Activated CD4-positive, alpha-beta T cell treated with anti-CD3 and anti-CD28 coated beads, Interleukin-2, amount 50 U/mL, for 4 hours (primary cell): ENCODE data around the gene PAK2.
"Not testable (repeated sequence)": the region's sequence is repeated elsewhere in the genome, so short reads cannot be mapped to it uniquely, and the experiment has no call there.

Experiments used
- DNase-seq, 2 experiments: peaks; one replicate each; pipeline ENCODE4 v3.0.0-alpha.2; 2020

Gene PAK2

DNA sequence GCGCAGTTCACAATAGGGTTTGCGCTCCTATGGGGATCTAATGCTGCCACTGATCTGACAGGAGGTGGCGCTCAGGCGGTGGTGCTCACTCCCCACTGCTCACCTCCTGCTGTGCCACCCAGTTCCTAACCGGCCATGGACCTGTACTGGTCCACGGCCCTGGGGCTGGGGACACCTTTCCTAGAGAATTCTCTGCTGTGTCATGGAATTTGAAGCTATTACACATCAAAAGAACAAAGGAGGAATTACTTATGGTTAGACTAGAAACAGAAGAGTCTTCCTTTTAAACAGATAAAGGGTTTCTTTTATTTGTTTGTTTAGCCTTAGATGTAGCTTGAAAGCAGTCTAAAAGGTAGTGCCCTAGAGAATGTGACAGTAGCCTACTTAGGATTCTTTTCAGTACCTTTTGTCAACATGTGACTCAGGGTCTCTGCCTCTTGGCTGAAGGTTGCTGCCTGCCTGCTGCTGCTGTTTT is 50.3 kb downstream of the PAK2 start:
- no peak for DNase-seq

DNA sequence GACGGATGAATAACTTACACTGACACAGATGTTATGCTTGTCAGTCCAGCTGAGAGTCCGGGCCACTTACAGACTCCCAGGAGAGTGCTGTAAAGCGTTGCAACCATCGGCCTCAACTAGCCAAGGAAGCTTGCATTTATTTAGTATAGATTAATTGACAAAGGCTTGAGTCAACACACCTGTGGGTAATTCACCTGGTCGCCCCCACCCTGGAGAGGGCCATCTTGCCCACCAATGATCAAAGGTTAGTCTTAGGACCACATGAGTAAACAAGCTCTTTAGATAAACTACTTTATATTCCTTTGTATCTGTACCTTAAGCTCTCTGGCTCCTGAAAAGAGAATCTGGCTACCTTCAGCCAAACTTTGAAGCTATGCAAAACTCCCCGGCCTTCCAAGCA is 51.0 kb downstream of the PAK2 start:
- DNase-seq, result no peak

DNA sequence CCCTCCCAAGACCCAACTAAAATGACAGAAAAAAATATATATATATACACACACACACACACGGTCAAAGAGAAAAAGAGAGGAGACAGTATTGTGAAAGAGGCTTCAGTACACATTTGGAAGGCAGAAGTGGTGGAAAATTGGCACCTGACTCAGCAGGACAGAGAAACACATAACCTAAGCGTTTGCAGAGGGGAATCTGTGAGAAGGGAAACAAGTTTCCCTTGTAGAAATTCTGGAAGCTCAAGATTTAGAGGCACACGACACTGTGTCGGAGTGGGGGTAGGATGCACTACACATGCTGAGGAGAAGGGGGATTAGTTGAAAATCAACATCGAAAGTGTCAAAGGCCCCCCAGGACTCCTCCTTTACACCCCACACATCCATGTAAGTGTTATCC is 53.1 kb downstream of the PAK2 start:
- DNase-seq, result no peak

DNA sequence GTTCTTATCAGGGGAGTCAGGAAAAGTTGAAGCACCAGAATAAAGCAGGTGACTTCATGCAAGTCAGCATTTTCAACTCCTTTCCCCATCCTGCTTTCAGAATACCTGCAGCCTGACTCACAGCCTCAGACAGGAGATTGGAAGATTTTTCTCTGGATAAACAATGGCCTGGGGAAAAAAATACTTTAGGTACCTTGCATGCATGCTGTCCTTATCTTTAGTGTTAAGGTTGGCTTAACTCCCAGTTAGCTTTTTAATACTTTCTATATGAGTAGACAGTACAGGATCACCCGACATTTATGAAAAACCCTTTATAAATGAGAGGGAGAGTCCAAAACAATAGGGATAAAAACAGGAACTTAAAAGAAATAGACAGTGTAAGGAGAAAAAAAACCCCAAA is 53.6 kb downstream of the PAK2 start:
- DNase-seq, result no peak

DNA sequence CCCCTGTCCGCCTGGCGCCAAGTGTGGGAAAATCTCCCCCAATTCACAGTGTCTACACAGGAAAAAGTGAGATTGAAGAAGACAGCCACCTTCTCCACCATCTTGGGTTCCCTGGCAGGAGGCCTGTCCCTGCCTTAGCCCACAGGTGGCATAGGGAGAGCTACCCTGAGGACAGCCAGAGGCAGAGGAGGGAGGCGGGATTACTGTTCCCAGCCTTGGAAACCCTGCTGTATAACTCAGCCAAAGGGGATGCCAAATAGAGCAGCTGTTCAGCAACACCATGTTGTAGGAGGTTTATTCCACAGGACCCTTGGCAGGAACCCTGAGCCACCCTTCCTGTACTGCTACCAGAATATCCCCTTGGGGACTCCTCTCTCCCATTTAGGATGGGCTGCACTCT is 54.8 kb downstream of the PAK2 start:
- no peak for DNase-seq

DNA sequence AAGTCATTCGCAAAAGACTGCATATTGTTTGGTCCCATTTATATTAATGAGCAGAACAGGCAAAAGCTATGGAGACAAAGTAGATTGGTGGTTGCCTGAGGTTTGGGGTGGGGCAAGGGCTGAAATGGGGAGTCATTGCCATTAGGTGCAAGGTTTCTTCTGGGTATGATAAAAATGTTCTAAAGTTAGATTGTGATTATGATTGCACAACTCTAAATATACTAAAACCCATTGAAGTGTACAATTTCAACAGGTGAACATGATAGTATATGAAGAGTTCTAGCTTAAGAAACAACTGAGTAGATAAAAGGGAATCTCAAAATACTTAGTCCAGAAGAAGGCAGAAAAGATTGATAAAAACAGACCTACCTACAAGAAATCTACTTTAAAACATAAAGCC is 56.7 kb downstream of the PAK2 start:
- DNase-seq, result no peak

DNA sequence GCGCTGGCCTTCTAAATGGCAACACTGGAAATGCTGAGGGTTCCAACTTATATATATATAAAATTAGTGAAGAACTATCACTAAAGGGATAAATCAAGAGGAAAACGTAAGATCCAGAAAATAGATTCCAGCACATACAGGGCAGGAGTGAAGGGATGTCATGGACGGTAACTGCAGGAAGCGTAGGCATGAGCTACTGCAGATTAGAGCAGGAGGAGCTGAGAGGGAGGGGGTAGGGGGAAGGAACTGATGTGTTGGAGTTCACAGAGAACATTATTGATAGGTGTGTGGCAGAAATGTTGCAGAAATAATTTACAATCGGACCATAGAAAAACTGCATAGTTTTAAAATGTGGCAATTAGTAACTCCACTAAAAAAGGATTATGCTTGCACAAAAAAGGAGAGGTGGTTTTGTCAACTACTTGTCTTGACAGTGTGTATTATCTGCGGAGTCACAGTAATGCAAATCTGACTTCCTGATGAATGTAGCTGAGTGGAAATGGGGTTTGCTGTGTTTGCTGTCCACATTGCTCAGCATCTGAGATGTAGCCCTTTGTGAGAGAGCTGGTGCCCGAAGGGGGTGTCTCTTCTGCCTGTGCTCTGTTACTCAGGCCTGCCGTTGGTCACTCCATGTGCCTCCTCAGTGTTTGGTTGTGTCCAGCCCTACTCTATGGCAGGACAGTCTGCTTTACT is 61.2 kb downstream of the PAK2 start:
- no peak for DNase-seq

DNA sequence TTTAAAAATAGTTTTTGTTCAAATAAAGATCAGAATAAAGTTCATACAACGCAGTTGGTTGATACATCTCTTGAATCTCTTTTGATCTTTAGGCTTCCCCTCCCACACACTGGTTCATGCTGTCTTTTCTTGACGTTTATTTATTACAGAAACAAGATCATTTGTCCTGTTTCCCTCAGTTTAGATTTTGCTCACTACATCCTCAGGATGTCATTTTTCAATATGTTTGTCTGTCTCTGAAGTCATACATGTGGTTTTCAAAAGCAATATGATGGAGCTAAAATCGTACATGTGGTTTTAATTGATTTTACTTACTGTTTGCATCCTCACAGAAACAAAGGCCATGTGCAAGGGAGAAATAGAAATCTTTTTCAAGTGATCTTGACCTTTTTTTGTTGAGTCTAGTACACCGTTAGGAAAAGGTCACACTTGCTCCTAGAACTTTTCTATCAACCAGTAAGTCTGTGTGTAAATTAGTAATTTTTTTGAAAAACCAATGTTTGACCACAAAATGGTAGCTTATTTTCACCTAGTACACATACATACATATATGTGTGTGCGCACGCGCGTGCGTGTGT is 64.3 kb downstream of the PAK2 start:
- no peak for DNase-seq

DNA sequence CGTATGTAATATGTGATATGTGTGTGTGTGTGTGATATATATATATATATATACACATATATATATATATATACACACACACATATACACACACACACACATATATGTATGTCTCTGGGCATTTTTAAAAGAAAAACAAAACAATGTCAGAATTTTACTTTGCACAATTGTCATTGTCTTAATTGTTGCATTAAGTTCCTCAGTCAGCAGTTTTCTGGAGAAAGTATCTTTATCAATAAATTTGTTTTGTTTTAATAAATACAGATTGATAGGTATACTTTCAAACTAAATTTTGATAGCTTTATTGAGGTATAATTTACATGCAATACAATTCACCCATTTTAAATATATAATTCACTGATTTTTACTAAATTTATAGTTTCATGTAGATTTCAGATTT is 65.1 kb downstream of the PAK2 start:
- no peak for DNase-seq

DNA sequence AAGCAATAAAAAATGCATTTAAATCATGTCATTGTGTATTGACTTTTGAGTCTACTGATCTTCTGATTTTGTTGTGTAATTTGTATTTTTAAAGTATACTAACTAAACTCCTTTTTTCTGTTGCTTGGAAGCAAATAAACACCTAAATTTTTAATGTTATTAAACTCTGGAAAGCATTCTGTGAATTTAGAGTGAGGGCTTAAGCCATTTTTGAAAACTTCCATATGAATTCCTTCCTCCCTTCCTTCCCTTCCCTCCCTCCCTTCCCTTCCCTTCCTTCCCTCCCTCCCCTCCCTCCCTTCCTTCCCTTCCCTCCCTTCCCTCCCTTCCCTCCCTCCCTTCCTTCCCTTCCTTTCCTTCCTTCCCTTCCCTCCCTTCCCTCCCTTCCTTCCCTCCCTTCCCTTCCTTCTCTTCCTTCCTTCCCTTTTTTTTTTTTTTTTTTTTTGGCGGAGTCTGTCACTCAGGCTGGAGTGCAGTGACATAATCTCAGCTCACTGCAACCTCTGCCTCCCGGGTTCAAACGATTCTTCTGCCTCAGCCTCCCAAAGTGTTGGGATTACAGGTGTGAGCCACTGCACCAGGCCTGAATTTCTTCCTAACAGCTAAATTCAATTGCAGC is 71.4 kb downstream of the PAK2 start:
- no peak for DNase-seq

DNA sequence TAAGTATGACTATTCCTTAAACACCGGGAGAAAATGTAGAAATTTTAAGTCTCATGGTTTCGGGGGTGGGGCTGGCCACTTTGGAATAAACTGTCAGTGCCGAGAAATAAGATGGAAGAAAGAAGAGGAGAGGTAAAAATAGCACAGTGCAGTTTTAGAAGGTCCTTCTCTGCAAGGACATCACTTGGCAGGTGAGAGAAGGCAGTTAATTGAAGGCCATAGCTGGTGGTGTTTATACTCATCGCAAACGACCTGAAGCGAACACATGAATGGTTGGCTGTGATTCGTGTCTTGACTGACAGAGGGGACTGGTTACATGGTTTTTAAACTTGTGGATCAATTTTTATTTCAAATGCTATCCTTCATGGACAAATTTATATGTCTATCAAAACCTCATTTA is 73.2 kb downstream of the PAK2 start:
- DNase-seq, result no peak

DNA sequence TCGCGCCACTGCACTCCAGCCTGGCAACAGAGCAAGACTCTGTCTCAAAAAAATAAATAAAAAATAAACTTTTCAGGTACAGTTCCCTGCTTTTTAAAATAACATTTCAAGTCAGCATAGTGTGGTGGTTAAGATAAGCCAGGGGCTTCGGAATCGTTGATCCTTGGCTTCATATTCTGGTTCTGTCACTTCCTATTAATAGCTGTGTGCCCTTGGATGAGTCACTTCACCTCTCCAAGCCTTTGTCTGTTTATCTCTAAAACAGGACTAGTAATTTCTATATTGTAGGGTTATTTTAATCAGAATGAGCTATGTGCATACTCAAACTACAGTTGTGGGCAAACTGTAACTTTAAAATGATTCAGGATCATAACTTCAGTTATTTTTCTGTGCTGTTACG is 74.2 kb downstream of the PAK2 start:
- no peak for DNase-seq

DNA sequence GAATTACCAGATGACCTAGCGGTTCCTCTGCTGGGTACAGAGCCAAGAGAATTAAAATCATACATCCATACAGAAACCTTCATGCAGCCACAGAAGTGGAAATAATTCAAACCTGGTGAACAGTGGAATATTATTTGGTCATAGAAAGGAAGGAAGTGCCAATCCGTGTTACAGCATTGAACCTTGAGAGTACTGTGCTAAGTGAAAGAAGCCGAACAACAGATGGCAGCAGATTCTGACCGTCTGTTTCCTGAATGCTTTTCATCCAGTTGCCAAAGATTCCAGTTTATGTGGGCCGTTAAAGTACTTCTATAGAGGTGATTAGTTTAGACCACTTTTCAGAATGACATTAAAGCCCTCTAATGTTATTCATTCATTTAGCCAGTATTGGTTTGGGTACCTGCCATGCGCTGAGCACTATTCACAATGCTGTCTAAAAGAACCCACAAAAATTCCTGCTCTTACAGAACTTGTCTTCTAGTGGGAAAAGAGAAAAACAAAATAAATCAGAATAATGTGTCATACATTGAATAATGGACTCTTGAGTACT is 82.2 kb downstream of the PAK2 start:
- no peak for DNase-seq

DNA sequence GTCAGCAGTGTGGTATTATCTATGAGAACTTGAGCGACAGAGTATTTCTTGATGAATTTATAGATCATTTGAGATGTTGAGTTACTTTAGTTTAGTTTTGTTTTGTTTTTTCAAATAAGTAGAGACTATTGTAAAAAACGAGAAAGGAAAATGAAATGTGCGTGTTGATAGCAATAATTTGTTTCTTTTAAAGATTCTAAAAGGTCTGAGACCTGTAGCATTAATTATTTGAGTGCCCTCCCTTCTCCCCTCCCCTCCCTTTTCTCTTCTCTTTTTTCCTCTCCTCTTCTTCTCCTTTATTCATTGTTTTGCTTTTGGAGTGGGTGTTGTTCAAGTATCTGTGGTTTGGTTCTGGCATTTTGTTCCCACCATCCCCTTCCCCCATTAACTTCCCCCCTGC is 90.0 kb downstream of the PAK2 start:
- DNase-seq, result not testable (repeated sequence)

DNA sequence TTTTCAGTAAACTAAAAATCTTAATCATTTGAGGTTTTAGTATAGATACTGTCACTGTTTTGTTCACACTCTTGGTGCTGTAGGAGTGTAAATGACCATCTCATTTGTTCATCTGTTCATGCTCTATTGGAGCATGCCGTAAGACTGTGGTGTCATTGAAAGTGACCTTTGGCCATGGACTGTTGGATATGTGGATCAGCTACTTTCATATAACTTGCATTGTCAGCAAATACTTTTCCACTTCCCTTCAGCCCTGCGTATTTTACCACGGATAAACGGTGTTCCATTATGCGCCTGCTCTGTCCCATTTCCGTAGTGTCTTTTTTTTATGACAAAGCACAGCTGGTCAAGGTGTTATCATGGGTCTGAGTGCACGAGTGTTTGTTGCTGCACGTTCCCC is 95.4 kb downstream of the PAK2 start:
- no peak for DNase-seq

DNA sequence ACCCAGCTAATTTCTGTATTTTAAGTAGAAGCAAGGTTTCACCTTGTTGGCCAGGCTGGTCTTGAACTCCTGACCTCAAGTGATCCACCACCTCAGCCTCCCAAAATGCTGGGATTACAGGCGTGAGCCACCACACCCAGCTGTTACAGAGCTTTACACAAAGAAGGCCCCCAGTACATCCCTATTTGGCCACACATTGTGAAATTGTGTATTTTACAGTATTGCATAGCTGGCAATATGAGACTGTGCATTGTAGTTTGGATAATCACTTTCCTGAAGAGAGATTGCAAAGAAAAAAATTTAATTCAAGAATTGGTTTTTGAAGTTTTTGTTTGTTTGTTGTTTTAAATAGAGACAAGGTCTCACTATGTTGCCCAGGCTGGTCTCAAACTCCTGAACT is 97.0 kb downstream of the PAK2 start:
- DNase-seq, result not testable (repeated sequence)

DNA sequence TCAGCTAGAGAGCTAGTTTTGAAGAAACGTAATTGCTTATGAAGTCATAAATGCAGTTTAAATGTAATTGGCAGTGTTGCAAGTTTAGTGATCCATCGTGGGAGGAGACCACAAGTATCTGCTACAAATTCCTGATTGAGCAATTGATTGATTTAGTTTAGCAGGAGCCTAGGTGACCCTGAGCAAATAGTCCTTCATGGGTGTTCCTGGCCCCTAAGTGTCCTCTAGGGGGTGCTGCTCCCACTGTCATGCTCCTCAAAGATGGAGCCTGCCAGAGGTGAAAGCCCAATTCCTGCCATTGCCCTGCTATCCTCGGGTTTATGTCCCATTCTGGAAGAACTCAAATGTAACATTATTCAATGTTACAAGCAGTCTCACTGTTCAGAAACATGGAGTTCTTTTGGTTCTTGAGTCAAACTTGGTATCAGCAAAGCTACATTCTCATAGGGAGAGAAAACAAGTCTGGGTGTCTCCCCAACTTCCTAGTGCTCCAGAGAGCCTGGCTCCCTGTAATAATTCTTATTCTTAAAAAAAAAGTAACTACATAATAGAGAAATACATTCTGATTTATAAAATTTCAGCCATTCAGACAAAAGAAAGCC is 98.3 kb downstream of the PAK2 start:
- DNase-seq, result peak; percentile 70 to 72

DNA sequence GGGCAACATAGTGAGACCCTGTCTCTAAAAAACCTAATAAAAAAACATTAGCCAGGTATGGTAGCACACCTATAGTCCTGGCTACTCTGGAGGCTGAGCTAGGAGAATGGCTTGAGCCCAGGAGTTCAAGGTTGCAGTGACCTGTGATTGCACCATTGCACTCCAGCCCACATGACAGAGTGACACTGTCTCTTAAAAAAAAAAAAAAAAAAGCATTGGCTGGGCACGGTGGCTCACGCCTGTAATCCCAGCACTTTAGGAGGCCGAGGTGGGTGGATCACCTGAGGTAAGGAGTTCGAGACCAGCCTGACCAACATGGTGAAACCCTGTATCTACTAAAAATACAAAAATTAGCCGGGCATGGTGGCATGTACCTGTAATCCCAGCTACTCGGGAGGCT is 99.7 kb downstream of the PAK2 start:
- DNase-seq, result not testable (repeated sequence)

DNA sequence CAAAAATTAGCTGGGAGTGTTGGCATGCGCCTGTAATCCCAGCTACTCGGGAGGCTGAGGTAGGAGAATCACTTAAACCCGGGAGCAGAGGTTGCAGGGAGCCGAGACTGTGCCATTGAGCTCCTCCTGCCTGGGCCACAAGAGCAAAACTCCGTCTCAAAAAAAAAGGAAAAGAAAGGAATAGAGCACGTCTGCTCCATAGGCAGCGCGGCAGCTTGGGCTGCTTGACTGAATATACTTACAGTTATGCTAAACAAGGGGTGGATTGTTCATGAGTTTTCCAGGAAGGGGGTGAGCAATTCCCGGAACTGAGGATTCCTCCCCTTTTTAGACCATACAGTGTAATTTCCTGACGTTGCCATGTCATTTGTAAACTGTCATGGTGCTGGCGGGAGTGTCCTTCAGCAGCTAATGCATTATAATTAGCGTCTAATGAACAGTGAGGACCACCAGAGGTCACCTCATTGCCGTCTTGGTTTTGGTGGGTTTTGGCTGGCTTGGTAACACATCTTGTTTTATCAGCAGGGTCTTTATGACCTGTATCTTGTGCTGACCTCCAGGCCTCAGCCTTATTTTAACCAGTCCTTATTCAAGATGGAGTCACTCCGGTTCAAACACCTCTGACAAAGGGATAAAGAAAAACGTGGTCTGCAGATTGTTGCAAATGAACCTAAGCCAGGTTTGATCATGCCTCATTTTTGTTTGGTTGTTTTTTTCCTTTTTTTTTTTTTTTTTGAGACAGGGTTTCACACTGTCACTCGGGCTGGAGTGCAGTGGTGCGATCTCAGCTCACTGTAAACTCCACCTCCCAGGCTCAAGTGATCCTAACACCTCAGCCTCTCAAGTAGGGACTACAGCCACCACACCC is 103.1 kb downstream of the PAK2 start:
- DNase-seq, result no peak

DNA sequence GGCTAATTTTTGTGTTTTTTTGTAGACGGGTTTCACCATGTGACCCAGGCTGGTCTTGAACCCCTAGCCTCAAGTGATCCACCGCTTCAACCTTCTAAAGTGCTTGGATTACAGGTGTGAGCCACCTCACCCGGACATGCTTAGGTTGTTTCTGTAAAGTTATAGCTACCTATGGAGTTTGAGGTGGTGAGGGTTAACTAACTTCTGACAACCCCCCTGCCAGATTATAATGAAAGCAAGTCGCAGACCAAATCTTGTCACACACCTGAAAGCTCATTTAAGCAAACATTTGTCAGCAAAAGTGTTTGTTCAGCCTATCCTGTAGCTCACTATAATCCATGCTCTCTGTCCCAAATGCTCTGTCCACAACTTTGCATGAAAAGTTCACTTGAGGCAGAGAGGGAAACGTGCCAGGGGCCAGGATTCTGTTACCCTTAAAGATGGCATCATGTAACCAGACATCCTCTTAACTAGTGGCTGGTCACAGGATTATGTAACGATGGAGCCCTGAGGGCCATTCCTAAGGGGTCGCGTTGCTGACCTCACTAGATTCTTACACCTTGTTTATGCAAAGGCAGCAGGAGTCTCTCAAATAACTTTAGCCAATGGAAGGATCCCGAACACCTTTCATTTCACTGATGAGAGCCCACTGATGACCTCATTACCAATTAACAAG is 103.9 kb downstream of the PAK2 start:
- DNase-seq, result no peak

DNA sequence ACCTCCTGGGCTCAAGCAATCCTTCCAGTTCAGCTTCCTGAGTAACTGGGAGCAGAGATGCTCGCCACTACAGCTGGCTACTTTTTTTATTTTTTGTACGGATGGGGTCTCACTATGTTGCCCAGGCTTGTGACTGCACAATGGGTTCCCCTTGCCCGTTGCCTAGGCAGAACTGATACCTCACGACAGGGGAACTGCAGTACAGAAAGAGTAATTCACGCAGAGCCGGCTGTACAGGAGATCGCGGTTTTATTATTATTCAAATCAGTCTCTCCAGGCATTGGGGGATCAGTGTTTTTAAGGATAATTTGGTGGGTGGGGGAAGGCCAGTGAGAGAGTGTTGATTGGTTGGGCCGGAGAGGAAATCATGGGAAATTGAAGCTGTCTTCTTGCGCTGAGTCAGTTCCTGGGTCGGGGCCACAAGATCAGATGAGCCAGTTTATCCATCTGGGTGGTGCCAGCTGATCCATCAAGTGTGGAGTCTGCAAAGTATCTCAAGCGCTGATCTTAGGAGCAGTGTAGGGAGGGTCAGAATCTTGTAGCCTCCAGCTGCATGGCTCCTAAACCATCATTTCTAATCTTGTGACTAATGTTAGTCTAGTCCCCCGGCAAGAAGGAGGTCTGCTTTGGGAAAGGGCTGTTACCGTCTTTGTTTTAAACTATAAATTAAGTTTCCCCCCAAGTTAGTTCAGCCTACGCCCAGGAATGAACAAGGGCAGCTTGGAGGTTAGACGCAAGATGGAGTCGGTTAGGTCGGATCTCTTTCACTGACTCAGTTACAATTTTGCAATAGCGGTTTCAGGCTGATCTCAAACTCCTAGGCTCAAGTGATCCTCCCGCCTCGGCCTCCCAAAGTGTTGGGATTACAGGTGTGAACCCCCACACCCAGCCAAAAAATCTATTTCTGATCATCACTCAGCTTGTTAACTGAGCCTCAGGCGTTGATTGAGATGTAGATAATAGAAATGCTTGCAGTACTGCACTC is 104.9 kb downstream of the PAK2 start:
- DNase-seq, result not testable (repeated sequence)
